K562 (cell line): ENCODE results near the gene UHMK1. TPM values are rescaled to one million over a fixed set of nuclear protein-coding genes. Genes with fewer than 3 reads are reported as not detected.

Experiments
- RBM17 ChIP-seq: fragments of 200-400 bp; formaldehyde crosslinking; IDR thresholded peaks from 2 replicates; pipeline ENCODE4 v1.6.1; 2017; ENCODE audit warnings: low read depth, mild to moderate bottlenecking, low read length, borderline replicate concordance
- polyA plus RNA-seq, 8 experiments: library from polyadenylated mRNA; depleted of rRNA in 4 of 8; stranded (reverse) in 5 of 8; unstranded in 3 of 8; fragments of >200 nt; fragmentation: Nextera tagmentation in 2 of 8; fragmentation: Illumina TruSeq in 1 of 8; extraction: Ambion mirVana in 2 of 8; extraction: Trizol in 1 of 8; gene quantifications; 2 replicates each; pipeline versions ENCODE4 v1.2.1 to v1.2.3, GENCODE V29; 2011 to 2014; ENCODE audit warnings: inconsistent platforms in 1 of 8, missing spikeins in 1 of 8
- total RNA-seq, 7 experiments: library from RNA; depleted of rRNA in 6 of 7; stranded (reverse); fragments of >200 nt in 6 of 7; fragmentation: Illumina TruSeq in 2 of 7; extraction: Trizol in 2 of 7; gene quantifications; 2 replicates each; pipeline versions ENCODE4 v1.2.1 to v1.2.3, GENCODE V29; 2011 to 2021; ENCODE audit warnings: low replicate concordance in 1 of 7
- TF ChIP-seq, protein P1 (sequence below): fragments of 450-650 bp; IDR thresholded peaks from 2 replicates; pipeline ENCODE4 v1.6.1; 2016; ENCODE audit warnings: mild to moderate bottlenecking, moderate library complexity

Gene UHMK1
- total and polyA plus RNA-seq, 9 of the 15 experiments (the other 6 are each of a cell fraction or from before 2014, with no cell fraction given), result 13.1 to 72.4 (median 38.3) TPM

DNA sequence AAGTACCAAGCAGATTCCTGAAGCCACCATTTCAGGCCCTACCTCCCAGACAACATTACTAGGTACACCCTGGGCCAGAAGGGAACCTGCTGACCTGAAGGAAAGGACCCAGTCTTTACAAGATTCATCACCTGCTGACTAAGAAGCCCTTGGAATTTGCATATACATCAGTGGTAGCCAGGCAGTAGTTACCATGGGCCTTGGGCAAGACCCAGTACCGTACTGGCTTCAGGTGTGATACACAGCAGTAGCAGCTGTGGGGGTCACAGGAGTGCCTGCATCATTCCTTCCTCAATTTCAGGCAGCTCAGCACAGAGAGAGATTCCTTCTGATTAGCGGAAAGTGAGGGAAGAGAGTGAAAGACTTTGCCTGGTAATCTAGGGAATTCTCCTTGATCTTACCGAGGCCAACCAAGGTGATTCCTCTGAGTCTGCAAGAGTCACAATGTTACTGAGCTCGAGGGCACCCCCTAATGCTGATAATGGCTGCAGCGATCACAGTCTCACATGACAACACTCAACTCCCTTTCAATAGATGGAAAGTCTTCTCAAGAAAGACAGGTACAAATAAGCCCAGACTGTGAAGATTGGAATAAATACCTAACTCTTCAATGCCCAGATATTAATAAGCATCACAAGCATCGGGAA is 22.0 kb upstream of the UHMK1 start (continued):
- TF ChIP-seq, protein P1, sequence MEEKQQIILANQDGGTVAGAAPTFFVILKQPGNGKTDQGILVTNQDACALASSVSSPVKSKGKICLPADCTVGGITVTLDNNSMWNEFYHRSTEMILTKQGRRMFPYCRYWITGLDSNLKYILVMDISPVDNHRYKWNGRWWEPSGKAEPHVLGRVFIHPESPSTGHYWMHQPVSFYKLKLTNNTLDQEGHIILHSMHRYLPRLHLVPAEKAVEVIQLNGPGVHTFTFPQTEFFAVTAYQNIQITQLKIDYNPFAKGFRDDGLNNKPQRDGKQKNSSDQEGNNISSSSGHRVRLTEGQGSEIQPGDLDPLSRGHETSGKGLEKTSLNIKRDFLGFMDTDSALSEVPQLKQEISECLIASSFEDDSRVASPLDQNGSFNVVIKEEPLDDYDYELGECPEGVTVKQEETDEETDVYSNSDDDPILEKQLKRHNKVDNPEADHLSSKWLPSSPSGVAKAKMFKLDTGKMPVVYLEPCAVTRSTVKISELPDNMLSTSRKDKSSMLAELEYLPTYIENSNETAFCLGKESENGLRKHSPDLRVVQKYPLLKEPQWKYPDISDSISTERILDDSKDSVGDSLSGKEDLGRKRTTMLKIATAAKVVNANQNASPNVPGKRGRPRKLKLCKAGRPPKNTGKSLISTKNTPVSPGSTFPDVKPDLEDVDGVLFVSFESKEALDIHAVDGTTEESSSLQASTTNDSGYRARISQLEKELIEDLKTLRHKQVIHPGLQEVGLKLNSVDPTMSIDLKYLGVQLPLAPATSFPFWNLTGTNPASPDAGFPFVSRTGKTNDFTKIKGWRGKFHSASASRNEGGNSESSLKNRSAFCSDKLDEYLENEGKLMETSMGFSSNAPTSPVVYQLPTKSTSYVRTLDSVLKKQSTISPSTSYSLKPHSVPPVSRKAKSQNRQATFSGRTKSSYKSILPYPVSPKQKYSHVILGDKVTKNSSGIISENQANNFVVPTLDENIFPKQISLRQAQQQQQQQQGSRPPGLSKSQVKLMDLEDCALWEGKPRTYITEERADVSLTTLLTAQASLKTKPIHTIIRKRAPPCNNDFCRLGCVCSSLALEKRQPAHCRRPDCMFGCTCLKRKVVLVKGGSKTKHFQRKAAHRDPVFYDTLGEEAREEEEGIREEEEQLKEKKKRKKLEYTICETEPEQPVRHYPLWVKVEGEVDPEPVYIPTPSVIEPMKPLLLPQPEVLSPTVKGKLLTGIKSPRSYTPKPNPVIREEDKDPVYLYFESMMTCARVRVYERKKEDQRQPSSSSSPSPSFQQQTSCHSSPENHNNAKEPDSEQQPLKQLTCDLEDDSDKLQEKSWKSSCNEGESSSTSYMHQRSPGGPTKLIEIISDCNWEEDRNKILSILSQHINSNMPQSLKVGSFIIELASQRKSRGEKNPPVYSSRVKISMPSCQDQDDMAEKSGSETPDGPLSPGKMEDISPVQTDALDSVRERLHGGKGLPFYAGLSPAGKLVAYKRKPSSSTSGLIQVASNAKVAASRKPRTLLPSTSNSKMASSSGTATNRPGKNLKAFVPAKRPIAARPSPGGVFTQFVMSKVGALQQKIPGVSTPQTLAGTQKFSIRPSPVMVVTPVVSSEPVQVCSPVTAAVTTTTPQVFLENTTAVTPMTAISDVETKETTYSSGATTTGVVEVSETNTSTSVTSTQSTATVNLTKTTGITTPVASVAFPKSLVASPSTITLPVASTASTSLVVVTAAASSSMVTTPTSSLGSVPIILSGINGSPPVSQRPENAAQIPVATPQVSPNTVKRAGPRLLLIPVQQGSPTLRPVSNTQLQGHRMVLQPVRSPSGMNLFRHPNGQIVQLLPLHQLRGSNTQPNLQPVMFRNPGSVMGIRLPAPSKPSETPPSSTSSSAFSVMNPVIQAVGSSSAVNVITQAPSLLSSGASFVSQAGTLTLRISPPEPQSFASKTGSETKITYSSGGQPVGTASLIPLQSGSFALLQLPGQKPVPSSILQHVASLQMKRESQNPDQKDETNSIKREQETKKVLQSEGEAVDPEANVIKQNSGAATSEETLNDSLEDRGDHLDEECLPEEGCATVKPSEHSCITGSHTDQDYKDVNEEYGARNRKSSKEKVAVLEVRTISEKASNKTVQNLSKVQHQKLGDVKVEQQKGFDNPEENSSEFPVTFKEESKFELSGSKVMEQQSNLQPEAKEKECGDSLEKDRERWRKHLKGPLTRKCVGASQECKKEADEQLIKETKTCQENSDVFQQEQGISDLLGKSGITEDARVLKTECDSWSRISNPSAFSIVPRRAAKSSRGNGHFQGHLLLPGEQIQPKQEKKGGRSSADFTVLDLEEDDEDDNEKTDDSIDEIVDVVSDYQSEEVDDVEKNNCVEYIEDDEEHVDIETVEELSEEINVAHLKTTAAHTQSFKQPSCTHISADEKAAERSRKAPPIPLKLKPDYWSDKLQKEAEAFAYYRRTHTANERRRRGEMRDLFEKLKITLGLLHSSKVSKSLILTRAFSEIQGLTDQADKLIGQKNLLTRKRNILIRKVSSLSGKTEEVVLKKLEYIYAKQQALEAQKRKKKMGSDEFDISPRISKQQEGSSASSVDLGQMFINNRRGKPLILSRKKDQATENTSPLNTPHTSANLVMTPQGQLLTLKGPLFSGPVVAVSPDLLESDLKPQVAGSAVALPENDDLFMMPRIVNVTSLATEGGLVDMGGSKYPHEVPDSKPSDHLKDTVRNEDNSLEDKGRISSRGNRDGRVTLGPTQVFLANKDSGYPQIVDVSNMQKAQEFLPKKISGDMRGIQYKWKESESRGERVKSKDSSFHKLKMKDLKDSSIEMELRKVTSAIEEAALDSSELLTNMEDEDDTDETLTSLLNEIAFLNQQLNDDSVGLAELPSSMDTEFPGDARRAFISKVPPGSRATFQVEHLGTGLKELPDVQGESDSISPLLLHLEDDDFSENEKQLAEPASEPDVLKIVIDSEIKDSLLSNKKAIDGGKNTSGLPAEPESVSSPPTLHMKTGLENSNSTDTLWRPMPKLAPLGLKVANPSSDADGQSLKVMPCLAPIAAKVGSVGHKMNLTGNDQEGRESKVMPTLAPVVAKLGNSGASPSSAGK, result no peak
- TF ChIP-seq RBM17, result no peak
- TF ChIP-seq, all 486 proteins: peak for 0
